HG02623 (cell line): ENCODE measurements around the gene SH3RF1.
A peak's percentile ranks its signal among the peaks of the same experiment; 100 is the strongest.

Experiments used
- ATAC-seq: cut with Tn5 transposase; IDR thresholded peaks from one replicate; pipeline ENCODE4 v1.9.1; 2021; ENCODE audit warnings: moderate library complexity; ENCODE audit not compliant: unreplicated experiment

Gene SH3RF1

DNA sequence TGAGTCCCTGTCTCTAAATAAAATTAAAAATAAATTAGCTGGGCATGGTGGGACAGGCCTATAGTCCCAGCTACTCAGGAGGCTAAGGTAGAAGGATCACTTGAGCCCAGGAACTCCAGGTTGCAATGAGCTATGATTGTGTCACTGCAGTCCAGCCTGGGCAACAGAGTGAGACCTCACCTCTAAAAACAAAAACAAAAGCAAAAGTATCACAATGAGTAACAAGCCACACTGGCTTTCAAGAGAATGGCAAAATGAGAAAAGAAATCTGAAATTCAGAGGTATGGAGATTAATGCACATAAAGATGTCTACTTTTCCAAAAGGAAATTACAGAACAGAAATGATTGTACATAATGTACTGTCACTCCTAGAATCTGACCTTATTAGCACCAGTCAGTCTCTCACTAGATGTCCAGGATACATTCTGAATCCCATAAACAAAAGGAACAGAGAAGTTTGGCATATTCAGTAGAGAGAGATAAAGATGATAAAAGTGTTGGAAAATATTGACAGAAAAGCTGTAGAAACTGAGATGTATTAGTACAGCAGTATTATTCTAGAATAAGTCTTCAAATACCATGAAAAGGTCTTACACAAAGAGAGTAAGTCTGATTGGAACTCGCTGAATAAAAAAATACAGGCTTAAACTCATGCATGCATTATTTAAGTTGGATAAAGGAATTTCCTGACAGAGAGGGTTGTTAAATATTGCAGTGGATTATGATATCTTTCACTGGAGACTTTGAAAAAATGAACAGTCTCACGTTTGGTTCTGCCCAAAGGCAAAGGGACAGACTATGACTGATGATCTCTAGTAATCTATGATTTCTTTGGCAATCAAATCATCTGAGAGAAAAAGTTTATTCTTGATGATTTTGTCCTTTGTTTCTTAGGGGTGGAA is 102.5 kb downstream of the SH3RF1 start:
- ATAC-seq, result peak; percentile 89

DNA sequence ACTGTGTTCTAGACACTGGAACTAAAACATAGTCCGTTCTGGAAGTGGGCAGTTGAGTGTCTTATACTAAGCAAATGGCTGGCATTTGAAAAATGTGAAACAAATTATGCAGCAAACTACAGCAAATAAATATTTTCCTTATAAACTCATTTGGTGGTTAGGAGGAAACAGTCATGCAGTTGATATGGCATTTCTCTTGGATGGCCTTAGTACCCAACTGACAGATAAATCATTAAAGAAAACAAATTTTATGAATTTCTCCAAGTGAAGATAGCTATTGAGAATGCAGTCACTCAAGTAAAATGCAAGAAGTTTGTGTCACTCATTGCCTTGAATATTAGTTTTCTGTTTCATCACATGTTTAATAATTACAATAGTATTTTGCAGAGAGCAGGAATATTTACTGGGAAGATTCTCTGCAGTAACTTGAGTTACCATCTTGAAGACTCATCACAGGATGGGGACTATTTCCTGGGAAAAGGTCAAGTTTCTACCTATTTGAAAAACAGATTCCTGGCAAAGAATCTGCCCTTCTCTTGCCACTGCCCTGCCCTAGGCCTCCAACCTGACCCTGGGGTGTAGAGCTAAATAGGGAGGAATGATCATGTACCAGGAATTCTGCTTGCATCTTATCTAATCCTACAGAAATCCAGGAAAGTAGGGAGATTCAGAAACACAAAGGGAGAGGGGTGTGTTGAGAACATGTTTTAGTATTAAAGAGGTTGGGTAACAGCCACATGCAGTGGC is 105.9 kb downstream of the SH3RF1 start:
- ATAC-seq, result no peak

DNA sequence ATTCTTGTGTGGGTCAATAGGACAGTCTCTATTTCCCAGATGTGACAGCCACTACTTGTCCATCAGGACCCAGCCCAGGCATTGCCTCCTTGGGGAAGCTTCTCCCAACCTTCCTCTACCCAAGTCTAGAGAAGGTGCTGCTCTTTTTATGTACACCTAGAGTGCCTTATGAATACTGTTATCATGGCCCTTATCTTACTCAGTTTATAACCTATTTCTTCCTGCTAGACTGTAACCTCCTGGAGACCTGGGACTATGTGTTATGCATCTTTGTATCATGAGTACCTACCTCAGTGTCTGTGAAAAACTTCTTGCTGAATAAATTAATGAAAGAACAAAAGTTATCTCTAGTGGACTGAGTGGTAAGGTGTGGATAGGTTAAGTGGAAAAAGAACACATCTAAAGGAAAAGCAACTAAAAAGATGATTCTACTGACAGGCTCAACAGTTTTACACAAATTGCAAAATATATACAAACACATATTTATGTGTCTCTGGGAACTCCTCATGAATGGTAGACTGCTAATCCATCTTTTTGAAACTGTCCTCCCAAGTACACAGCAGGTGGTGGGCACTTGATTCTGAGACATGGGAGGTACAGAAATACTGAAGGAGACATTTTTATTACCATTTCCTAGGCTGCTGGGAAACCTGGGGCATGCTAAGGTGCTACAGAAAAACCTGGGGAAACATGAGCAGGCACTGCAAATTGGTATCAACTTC is 106.6 kb downstream of the SH3RF1 start:
- no peak for ATAC-seq

- no peak for ATAC-seq
Measured at GRCh38 chr4:169163495-169163894, 107.3 kb downstream of the SH3RF1 start.

DNA sequence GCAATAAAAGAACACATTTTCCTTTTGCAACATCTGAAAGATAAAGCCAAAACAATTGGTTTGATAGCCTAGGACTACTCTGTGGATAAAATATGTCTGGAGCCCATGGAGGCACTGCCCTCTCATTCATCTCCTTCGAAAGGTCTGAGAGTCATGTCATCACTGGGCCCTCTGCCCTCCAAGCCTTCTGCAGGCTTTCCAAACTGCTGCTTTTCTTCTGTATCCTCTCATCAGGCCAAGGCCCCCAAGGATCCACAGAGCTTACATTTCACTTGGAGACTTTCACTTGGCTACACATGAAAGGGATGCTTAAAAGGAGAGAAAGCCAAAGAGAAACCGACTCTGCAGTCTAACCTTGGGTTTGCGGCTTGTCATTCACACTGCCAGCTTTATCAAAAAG is 109.9 kb downstream of the SH3RF1 start:
- no peak for ATAC-seq

GRCh38 chr4:169159624-169160171 is 111.1 kb downstream of the SH3RF1 start:
- no peak for ATAC-seq

DNA sequence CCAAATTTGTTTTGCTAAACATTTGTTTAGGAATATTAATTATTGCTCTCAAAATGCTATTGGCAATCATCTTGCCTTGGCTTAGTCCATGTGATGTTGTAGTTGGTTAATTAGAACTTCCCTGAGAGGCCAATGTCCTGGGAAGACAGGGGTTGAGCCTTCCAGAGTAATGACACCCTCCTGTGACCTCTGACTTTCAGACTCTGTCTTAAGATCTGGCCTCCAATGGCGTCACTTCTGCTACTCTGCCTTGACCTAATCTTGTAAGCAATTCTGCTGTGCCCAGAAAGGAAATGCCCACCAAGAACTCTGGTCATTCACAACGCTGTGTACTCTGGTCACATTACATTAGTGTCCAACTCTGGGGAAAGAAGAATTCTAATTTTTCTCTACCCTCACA is 111.9 kb downstream of the SH3RF1 start:
- ATAC-seq, result no peak

GRCh38 chr4:169158046-169158445 is 112.7 kb downstream of the SH3RF1 start:
- ATAC-seq, result no peak

DNA sequence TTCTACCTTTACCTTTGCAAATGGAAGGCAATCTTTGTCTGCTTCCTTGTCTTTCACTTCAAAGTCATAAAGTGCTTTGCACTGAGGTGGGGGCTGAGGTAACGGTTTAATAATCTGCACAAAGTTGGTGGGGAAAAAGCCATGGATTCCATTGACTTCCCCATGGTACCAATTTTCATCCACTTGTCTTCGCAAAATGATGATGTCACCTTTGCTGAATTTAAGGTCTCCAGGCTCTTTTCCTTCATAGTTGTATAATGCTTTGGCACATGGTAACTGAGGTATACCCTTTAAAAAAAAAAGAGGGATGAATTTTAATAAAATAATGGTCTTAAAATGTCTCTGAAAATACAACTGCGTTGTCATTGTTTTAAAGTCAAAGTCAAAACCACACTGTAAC is 114.4 kb downstream of the SH3RF1 start:
- no peak for ATAC-seq

GRCh38 chr4:169154121-169154520 is 116.6 kb downstream of the SH3RF1 start:
- no peak for ATAC-seq

DNA sequence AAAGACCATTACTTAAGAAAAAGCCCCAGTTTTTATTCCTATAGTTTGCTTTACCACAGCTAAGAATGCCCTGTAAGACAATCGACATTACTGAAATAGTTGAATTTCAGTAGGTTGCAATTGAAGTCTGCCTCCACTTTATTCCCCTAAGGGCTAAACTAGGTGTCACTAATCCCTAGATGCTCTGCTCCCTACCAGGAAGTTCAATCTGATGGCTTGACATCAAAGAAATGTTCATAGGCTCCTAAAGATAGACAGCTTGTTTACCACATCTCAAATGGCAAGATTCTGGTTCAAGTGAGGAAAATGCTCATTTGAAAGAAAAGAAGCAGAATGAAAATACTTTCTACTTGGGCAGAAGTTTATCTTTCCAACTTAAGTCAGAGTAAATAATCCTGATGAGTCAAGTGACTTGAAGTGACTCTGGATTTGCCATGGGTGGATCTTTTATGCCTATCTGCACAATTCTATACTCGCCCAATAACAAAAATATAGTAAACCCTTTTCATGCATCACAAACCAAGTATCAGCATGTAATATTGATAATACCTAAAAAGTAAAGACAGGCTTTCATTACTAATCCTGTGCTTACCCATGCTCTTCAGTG is 117.2 kb downstream of the SH3RF1 start:
- ATAC-seq, result no peak

DNA sequence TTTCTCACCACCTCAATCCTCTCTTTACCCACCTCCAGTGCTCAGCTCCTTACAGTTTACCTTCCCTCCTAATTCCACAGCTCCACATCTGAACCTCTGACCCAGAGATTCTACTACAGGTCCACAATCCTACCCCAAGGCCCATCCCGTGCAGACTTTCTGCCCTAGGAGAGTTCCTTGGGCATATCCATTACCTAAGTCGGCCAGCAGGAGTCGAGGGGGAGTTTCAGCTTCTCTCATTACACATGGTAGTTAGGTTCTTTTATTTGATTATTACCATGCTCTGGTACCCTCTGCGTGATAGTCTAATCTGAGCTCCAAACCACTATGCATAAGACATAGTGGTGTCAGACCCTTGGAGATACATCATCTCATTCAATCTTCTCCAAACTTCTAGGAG is 117.9 kb downstream of the SH3RF1 start:
- ATAC-seq, result no peak

DNA sequence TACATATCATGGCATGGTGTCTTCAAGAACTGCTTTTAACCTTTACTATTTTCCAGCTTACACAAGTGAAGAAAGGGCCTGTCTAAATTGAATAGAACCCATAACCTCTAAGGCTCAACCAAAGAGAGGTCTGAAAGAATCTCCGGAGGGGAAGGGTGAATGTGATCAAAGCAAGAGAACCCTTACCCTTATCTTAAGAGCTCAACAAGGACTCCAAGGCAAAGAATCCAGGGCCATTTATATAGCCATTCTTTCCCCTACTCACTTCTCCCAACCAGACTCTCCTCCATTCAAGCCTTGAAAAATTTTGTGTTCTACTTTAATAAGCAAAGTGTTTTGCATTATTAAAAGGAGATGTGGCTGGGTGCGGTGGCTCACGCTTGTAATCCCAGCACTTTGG is 118.7 kb downstream of the SH3RF1 start:
- ATAC-seq, result no peak

GRCh38 chr4:169151671-169152070 is 119.1 kb downstream of the SH3RF1 start:
- no peak for ATAC-seq

DNA sequence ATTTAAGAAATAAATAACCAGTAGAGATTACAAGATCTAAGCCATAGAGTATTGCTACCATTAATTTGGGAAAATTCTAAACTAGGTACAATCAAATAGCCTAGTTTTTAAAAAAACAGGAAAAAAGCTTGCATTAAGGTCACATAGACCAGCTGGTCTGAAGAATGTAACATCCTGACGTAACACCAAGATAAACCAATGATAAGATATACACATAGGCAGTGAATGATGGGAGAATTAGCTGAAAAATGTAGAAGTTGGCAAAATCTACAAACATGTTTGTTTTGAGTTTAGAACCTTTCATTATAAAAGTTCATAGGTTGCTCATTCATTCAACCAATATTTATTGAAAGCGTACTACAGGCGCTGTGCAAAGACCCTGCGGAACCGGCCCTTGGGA is 120.0 kb downstream of the SH3RF1 start:
- no peak for ATAC-seq

GRCh38 chr4:169148885-169149284 is 121.9 kb downstream of the SH3RF1 start:
- ATAC-seq, result no peak

GRCh38 chr4:169147191-169147590 is 123.6 kb downstream of the SH3RF1 start:
- ATAC-seq, result no peak

DNA sequence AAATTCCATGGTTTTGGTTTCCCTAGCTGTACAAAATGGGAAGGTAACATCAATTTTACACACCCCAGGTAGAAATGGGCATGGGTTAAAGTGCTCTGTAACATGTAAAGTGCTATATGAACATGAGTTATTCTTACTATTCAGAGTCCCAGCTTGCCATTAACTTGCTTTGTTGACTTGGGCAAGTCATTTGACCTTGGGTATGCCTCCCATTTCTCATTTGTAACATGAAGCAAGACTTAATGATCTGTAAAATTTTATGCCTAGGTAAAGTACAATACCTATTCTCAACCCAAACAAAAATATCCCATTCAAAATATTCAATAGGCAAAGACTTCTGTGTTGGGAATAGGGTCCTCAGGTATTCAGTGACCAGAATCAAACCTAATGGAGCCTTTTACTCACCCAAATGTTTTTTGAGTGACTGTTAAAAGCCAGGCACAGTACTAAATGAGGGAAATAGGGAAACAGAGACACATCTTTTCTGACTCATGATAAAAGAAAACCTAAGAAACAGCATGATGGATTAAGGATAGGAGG is 126.6 kb downstream of the SH3RF1 start:
- ATAC-seq, result no peak

- no peak for ATAC-seq
Measured at GRCh38 chr4:169143335-169143734, 127.4 kb downstream of the SH3RF1 start.

DNA sequence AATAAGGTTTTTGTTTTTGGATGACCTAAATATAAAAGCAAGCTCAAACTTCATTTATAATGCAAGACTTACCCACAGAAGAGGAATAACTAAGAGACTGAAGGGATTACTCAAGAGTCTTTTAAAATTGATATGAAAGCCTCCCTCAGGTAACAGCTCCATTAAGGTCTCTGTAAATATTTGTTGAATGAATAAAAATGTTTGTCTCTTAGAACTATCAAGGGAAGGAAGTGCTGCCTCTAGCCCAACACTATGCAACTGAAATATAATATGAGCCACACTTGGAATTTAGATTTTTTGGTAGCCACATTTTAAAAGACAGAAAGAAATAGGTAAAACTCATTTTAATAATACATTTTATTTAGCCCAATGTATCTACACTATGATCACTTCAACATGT is 127.8 kb downstream of the SH3RF1 start:
- ATAC-seq, result no peak

- ATAC-seq, result no peak
Measured at GRCh38 chr4:169142391-169142790, 128.4 kb downstream of the SH3RF1 start.
